HG03520 (cell line): ENCODE data around the gene SLC9A3.
A peak's percentile ranks its signal among the peaks of the same experiment; 100 is the strongest.

ENCODE experiments used
- ATAC-seq: cut with Tn5 transposase; IDR thresholded peaks from one replicate; pipeline ENCODE4 v1.9.1; 2021; ENCODE audit warnings: mild to moderate bottlenecking, moderate library complexity; ENCODE audit not compliant: unreplicated experiment

SLC9A3 gene

GRCh38 chr5:433836-434235 lies 90.4 kb downstream of the SLC9A3 start:
- ATAC-seq: no peak

GRCh38 chr5:432928-433791 lies 91.1 kb downstream of the SLC9A3 start:
- ATAC-seq: no peak

- no peak for ATAC-seq
These were observed 91.9 kb downstream of the SLC9A3 start for GRCh38 chr5:432201-432927.

GRCh38 chr5:431711-432050 lies 92.6 kb downstream of the SLC9A3 start:
- no peak for ATAC-seq

GRCh38 chr5:431001-431710 lies 93.1 kb downstream of the SLC9A3 start:
- peak; percentile 80 for ATAC-seq

- ATAC-seq: no peak
These were observed 93.9 kb downstream of the SLC9A3 start for GRCh38 chr5:430214-430925.

GRCh38 chr5:429453-430188 lies 94.6 kb downstream of the SLC9A3 start:
- no peak for ATAC-seq

GRCh38 chr5:428754-429452 lies 95.3 kb downstream of the SLC9A3 start:
- no peak for ATAC-seq

GRCh38 chr5:428219-428618 lies 96.0 kb downstream of the SLC9A3 start:
- no peak for ATAC-seq

- ATAC-seq: no peak
These were observed 96.7 kb downstream of the SLC9A3 start for GRCh38 chr5:427415-428087.

- ATAC-seq: no peak
These were observed 97.8 kb downstream of the SLC9A3 start for GRCh38 chr5:426392-426976.

GRCh38 chr5:425714-426113 lies 98.5 kb downstream of the SLC9A3 start:
- ATAC-seq: no peak

GRCh38 chr5:424301-425110 lies 99.7 kb downstream of the SLC9A3 start:
- peak; percentile 82 for ATAC-seq

- no peak for ATAC-seq
These were observed 100.5 kb downstream of the SLC9A3 start for GRCh38 chr5:423626-424261.

- no peak for ATAC-seq
These were observed 101.0 kb downstream of the SLC9A3 start for GRCh38 chr5:423233-423565.

GRCh38 chr5:422323-423232 lies 101.7 kb downstream of the SLC9A3 start:
- ATAC-seq: no peak

GRCh38 chr5:421901-422300 lies 102.3 kb downstream of the SLC9A3 start:
- no peak for ATAC-seq
